PC-9 (cell line): ENCODE results near the gene AHI1. TPM values are rescaled to one million over a fixed set of nuclear protein-coding genes. Genes with fewer than 3 reads are reported as not detected.

Experiments used
- BruUV-seq: library from RNA; stranded (reverse); fragments of 400-500 nt; replicated peaks from 2 replicates; lab custom pipeline; 2021; lab: Mats Ljungman, UMichigan
- CTCF ChIA-PET: fragments of 300-600 bp; sonication (Branson Sonifier 250); formaldehyde crosslinking; loops from one replicate; lab custom pipeline; 2022; ENCODE audit warnings: antibody characterized with exemption; lab: Charles Lee
- POLR2A ChIA-PET: fragments of 300-600 bp; sonication (Branson Sonifier 250); formaldehyde crosslinking; loops from one replicate; lab custom pipeline; 2022; ENCODE audit warnings: antibody characterized with exemption; ENCODE audit not compliant: unreplicated experiment; lab: Charles Lee
- DNase-seq, 2 experiments: peaks; one replicate each; pipeline versions ENCODE4 v3.0.0 to v3.0.0-alpha.2; 2015 to 2022; ENCODE audit warnings: mixed read lengths in 1 of 2
- H2AFZ ChIP-seq: fragments of 200-600 bp; sonication (generic); 2 replicates; pipeline ENCODE4 v1.8.1; 2017; ENCODE audit warnings: antibody characterized with exemption
- H3F3A ChIP-seq: fragments of 200-600 bp; sonication (generic); 2 replicates; pipeline ENCODE4 v1.8.1; 2017; ENCODE audit warnings: antibody characterized with exemption, mild to moderate bottlenecking, low read depth; ENCODE audit not compliant: insufficient read depth
- H3K27ac ChIP-seq: fragments of 200-600 bp; sonication (generic); 2 replicates; pipeline ENCODE4 v1.6.1; 2016; ENCODE audit warnings: mixed run types
- H3K27me3 ChIP-seq: fragments of 200-600 bp; sonication (generic); 2 replicates; pipeline ENCODE4 v1.6.1; 2016; ENCODE audit warnings: low read depth, mixed run types; ENCODE audit not compliant: insufficient read depth
- H3K36me3 ChIP-seq: fragments of 200-600 bp; sonication (generic); 2 replicates; pipeline ENCODE4 v1.6.1; 2016; ENCODE audit warnings: low read depth, mixed run types
- H3K4me1 ChIP-seq: fragments of 200-600 bp; sonication (generic); replicated peaks from 2 replicates; pipeline ENCODE4 v1.6.1; 2016; ENCODE audit warnings: mixed run types; ENCODE audit not compliant: insufficient read depth
- H3K4me2 ChIP-seq: fragments of 200-600 bp; sonication (generic); 2 replicates; pipeline ENCODE4 v1.6.1; 2017; ENCODE audit warnings: mixed run types
- H3K4me3 ChIP-seq: fragments of 200-600 bp; sonication (generic); 2 replicates; pipeline ENCODE4 v1.6.1; 2016; ENCODE audit warnings: mixed run types
- H3K79me2 ChIP-seq: fragments of 200-600 bp; sonication (generic); 2 replicates; pipeline ENCODE4 v1.6.1; 2017; ENCODE audit warnings: low read depth, mixed run types
- H3K9me2 ChIP-seq: fragments of 200-600 bp; sonication (generic); 2 replicates; pipeline ENCODE4 v1.8.1; 2017; ENCODE audit warnings: mild to moderate bottlenecking; ENCODE audit not compliant: insufficient read depth
- H3K9me3 ChIP-seq: fragments of 200-600 bp; sonication (generic); 2 replicates; pipeline ENCODE4 v1.8.1; 2016; ENCODE audit warnings: low read depth; ENCODE audit not compliant: insufficient read depth
- H4K20me1 ChIP-seq: fragments of 200-600 bp; sonication (generic); 2 replicates; pipeline ENCODE4 v1.8.1; 2017; ENCODE audit not compliant: insufficient read depth
- CTCF ChIP-seq: fragments of 200-600 bp; sonication (generic); conservative IDR thresholded peaks from 2 replicates; pipeline ENCODE4 v1.6.1; 2017; ENCODE audit warnings: mixed run types, antibody characterized with exemption, mild to moderate bottlenecking, moderate library complexity
- EZH2 ChIP-seq: fragments of 200-600 bp; sonication (generic); IDR thresholded peaks from 2 replicates; pipeline ENCODE4 v1.8.0; 2017; ENCODE audit warnings: antibody characterized with exemption, low read depth
- intact Hi-C: fragments of 100-400 bp; cut with micrococcal nuclease; formaldehyde crosslinking; loops from one replicate; pipeline ENCODE4 v1.10.0; 2022; ENCODE audit not compliant: unreplicated experiment
- total RNA-seq: library from RNA; stranded (reverse); gene quantifications from 2 replicates; pipeline ENCODE4 v1.2.3, GENCODE V29; 2021

Gene AHI1
- total RNA-seq, 1 experiment from 2014 or later: 19.9 TPM

GRCh38 chr6:135318738-135319469 is 178.6 kb downstream of the AHI1 start:
- Histone ChIP-seq H3K4me2 (no peak overlapping the region), H3K27me3 (no peaks in the 10 kb centered on the region), H3K4me1 (no peaks in the 10 kb centered on the region), H3F3A (no peaks in the 10 kb centered on the region), H2AFZ (no peak overlapping the region), H3K79me2 (no peaks in the 10 kb centered on the region), H3K9me3 (no peaks in the 10 kb centered on the region), H3K27ac (no peak overlapping the region), H4K20me1 (no peaks in the 10 kb centered on the region), H3K9me2 (no peaks in the 10 kb centered on the region), H3K4me3 (no peak overlapping the region), H3K36me3 (no peaks in the 10 kb centered on the region)
- TF ChIP-seq CTCF: no peak
- no peak for TF ChIP-seq EZH2
- no TSS peak for BruUV-seq
- ChIA-PET POLR2A (no interaction called here), CTCF (no interaction called here)
- no peak for DNase-seq
- intact Hi-C loops: no loop called here

GRCh38 chr6:135314543-135314942 is 183.0 kb downstream of the AHI1 start:
- CTCF ChIA-PET: no interaction called here
- no peaks in the 10 kb centered on the region for H3K9me2 ChIP-seq

GRCh38 chr6:135311446-135312200 is 185.9 kb downstream of the AHI1 start:
- TF ChIP-seq EZH2: no peak
- TF ChIP-seq CTCF: no peak
- no TSS peak for BruUV-seq
- no peaks in the 10 kb centered on the region for H3K4me1 ChIP-seq
- no peaks in the 10 kb centered on the region for H3K79me2 ChIP-seq
- no peak overlapping the region for H2AFZ ChIP-seq
- no peaks in the 10 kb centered on the region for H3K9me3 ChIP-seq
- no peak overlapping the region for H3K27ac ChIP-seq
- H3K27me3 ChIP-seq: no peaks in the 10 kb centered on the region
- H3K36me3 ChIP-seq: no peaks in the 10 kb centered on the region
- H3K4me3 ChIP-seq: no peak overlapping the region
- no peaks in the 10 kb centered on the region for H3F3A ChIP-seq
- CTCF ChIA-PET: interaction anchor here (0.6 kb wide), 1 partner anchor 174 kb away, joined by 3 read pairs; no protein-coding TSS in a partner anchor
- intact Hi-C loops: no loop called here
- POLR2A ChIA-PET: no interaction called here
- no peaks in the 10 kb centered on the region for H4K20me1 ChIP-seq
- no peaks in the 10 kb centered on the region for H3K9me2 ChIP-seq
- H3K4me2 ChIP-seq: no peak overlapping the region
- DNase-seq: no peak

More at GRCh38 chr6:135314543-135314942, 183.0 kb downstream of the AHI1 start:
- Histone ChIP-seq H3F3A (no peaks in the 10 kb centered on the region), H3K9me3 (no peaks in the 10 kb centered on the region), H3K4me1 (no peaks in the 10 kb centered on the region), H3K27me3 (no peaks in the 10 kb centered on the region), H3K79me2 (no peaks in the 10 kb centered on the region), H3K4me3 (no peak overlapping the region), H2AFZ (no peak overlapping the region), H3K4me2 (no peak overlapping the region), H3K27ac (no peak overlapping the region), H3K36me3 (no peaks in the 10 kb centered on the region), H4K20me1 (no peaks in the 10 kb centered on the region)
- no TSS peak for BruUV-seq
- TF ChIP-seq EZH2: no peak
- TF ChIP-seq CTCF: no peak
- intact Hi-C loops: no loop called here
- no peak for DNase-seq
- POLR2A ChIA-PET: no interaction called here
